ENCODE results near the gene SPO11. TPM values are rescaled to one million over a fixed set of nuclear protein-coding genes. Genes with fewer than 3 reads are reported as not detected.

The SPO11 gene
- total and polyA plus RNA-seq, 3 experiments from 2014 or later, result not detected

DNA sequence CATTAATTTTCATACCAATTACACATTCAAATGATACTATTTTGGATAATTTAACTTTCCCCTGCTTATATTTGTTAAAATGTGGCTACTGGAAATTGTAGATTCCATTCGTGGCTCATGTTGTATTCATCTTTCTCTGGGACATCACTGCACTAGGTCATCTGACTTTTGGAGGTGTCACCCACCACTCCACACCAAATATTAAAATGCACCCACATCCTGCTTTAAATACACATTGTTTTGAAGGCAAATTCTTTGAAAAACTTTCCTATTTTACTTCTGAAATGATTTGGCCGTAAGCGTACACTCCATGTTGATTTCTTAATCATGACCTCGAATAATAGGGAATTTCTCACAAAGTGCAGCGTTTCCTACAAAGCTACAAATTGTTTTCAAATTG lies 52.9 kb downstream of the SPO11 start:
- no peaks in the 10 kb centered on the region for H3K9me3 ChIP-seq (ENCODE audit: low read length)
- CTCF ChIA-PET, result interaction anchor here (0.8 to 3.1 kb wide), 19 partner anchors 8 to 238 kb away, joined by 3 to 16 read pairs (median 5); partner anchors contain the start of genes RBM38 and ZBP1
- H3K36me3 Mint-ChIP-seq, result peaks cover 0 to 45% (median 3%) of the 10 kb centered on the region in 3 donors
- no peak overlapping the region for H3K4me3 Mint-ChIP-seq
- no peak overlapping the region for H3K4me3 ChIP-seq (ENCODE audit: low read length)
- no peaks in the 10 kb centered on the region for H3K27me3 Mint-ChIP-seq
- no peaks in the 10 kb centered on the region for H3K27me3 ChIP-seq (ENCODE audit: insufficient read depth, low read length, poor library complexity, severe bottlenecking)
- POLR2A ChIA-PET, result interaction anchor here (1.5 kb wide), 1 partner anchor 53 kb away, joined by 3 read pairs; no protein-coding TSS in a partner anchor
- H3K9me3 Mint-ChIP-seq, result peaks cover 0 to 2% (median 0%) of the 10 kb centered on the region in 5 donors
- peaks cover 24 to 44% (median 38%) of the 10 kb centered on the region in 3 donors for H3K4me1 Mint-ChIP-seq
- peaks cover 11% of the 10 kb centered on the region for H3K4me1 ChIP-seq (ENCODE audit: insufficient read depth, low read length)
- H3K27ac Mint-ChIP-seq, result peak overlapping the region in 6 of 8 donors; percentile 34 to 69 (median 63)
- no peak overlapping the region for H3K27ac ChIP-seq (ENCODE audit: low read depth, low read length)
- H3K36me3 ChIP-seq (ENCODE audit: insufficient read depth, low read length), result peaks cover 19% of the 10 kb centered on the region
- DNase-seq, result no peak

DNA sequence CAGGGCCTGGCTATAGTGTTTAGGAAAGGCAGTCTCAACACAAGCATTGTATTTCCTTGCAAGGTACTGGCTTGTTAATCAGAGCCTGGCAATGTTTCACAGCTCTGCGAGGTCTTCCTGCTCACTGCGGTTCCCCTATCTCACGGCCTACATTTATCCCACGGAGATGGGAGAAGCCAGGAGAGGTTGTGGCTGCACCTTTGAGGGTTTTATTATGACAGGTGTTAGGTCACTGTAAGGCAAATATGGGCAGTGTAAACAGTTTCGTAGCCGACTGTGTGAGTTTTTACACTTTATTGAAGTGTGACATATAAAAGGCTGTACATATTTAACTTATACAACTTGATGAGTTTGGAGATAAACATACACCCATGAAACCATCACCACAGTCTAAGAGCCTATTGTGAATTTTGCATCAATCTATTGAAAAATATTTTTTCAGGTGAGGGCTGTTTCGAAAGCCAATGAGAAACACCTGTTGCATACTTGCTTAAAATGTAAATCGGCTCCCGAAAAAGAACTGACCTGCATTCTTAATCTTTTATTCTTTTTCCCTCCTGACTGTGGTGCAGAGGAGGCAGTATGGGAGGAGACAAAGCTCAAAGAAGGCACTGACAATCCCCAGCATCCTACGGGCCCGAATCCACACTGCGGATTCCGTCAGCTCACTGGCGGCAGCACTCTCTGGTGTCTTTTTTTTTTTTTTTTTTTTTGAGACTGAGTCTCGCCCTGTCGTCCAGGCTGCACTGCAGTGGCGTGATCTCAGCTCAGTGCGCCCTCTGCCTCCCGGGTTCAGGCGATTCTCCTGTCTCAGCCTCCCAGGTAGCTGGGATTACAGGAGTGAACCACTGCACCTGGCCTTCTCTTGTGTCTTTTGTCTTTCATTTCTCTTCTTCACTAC lies 54.1 kb downstream of the SPO11 start:
- POLR2A ChIA-PET, result no interaction called here
- peaks cover 11% of the 10 kb centered on the region for H3K36me3 ChIP-seq (ENCODE audit: insufficient read depth, low read length)

DNA sequence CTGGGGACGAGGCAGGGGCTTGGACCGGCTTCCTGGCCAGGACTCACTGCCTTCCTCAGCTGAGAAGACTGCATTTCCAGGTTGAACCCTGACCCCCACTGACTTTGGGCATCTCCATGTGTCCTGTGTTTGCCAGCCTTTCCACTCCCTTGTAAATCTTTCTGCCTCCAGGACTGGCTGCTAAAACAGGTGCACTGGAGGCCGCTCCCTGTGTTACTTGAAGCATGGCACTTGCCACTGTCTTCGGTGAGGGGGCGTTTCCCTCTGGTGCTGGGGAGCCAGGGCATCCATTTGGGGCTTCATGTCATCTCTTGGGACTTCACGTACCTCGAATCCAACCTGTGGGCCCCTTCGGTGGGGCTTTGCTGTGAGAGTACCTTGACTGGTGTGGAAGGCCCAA lies 54.9 kb downstream of the SPO11 start:
- no peak for DNase-seq
- peaks cover 29 to 42% (median 42%) of the 10 kb centered on the region in 3 donors for H3K4me1 Mint-ChIP-seq
- Histone ChIP-seq H3K4me3 (ENCODE audit: low read length) (no peak overlapping the region), H3K36me3 (ENCODE audit: insufficient read depth, low read length) (peaks cover 3% of the 10 kb centered on the region), H3K27me3 (ENCODE audit: insufficient read depth, low read length, poor library complexity, severe bottlenecking) (no peaks in the 10 kb centered on the region), H3K9me3 (ENCODE audit: low read length) (no peaks in the 10 kb centered on the region), H3K27ac (ENCODE audit: low read depth, low read length) (no peak overlapping the region), H3K4me1 (ENCODE audit: insufficient read depth, low read length) (peaks cover 13% of the 10 kb centered on the region)
- no peak overlapping the region for H3K4me3 Mint-ChIP-seq
- POLR2A ChIA-PET, result no interaction called here
- H3K27me3 Mint-ChIP-seq, result no peaks in the 10 kb centered on the region
- peaks cover 0 to 26% (median 2%) of the 10 kb centered on the region in 3 donors for H3K36me3 Mint-ChIP-seq
- peak overlapping the region in 5 of 8 donors; percentile 55 to 84 (median 66) for H3K27ac Mint-ChIP-seq
- H3K9me3 Mint-ChIP-seq, result peaks cover 0 to 2% (median 0%) of the 10 kb centered on the region in 5 donors
- CTCF ChIA-PET, result interaction anchor here (0.7 to 2.4 kb wide), 4 partner anchors 51 to 111 kb away, joined by 3 to 10 read pairs (median 4); no protein-coding TSS in a partner anchor

More for the DNA sequence above, 54.1 kb downstream of the SPO11 start:
- CTCF ChIA-PET, result interaction anchor here (0.7 to 3.1 kb wide), 9 partner anchors 14 to 119 kb away, joined by 3 to 16 read pairs (median 6); no protein-coding TSS in a partner anchor
- DNase-seq, result peak in 1 of 5 donors; percentile 30
- no peaks in the 10 kb centered on the region for H3K9me3 ChIP-seq (ENCODE audit: low read length)
- H3K27me3 ChIP-seq (ENCODE audit: insufficient read depth, low read length, poor library complexity, severe bottlenecking), result no peaks in the 10 kb centered on the region
- H3K4me1 ChIP-seq (ENCODE audit: insufficient read depth, low read length), result peaks cover 11% of the 10 kb centered on the region
- H3K27ac Mint-ChIP-seq, result peak overlapping the region in 7 of 8 donors; percentile 5 to 88 (median 66)
- H3K4me1 Mint-ChIP-seq, result peaks cover 26 to 45% (median 40%) of the 10 kb centered on the region in 3 donors
- H3K36me3 Mint-ChIP-seq, result peaks cover 0 to 33% (median 2%) of the 10 kb centered on the region in 3 donors
- no peak overlapping the region for H3K27ac ChIP-seq (ENCODE audit: low read depth, low read length)
- H3K9me3 Mint-ChIP-seq, result peaks cover 0 to 2% (median 0%) of the 10 kb centered on the region in 5 donors
- H3K27me3 Mint-ChIP-seq, result no peaks in the 10 kb centered on the region
- H3K4me3 ChIP-seq (ENCODE audit: low read length), result no peak overlapping the region
- H3K4me3 Mint-ChIP-seq, result peak overlapping the region in 2 of 7 donors; percentile 27 to 41

DNA sequence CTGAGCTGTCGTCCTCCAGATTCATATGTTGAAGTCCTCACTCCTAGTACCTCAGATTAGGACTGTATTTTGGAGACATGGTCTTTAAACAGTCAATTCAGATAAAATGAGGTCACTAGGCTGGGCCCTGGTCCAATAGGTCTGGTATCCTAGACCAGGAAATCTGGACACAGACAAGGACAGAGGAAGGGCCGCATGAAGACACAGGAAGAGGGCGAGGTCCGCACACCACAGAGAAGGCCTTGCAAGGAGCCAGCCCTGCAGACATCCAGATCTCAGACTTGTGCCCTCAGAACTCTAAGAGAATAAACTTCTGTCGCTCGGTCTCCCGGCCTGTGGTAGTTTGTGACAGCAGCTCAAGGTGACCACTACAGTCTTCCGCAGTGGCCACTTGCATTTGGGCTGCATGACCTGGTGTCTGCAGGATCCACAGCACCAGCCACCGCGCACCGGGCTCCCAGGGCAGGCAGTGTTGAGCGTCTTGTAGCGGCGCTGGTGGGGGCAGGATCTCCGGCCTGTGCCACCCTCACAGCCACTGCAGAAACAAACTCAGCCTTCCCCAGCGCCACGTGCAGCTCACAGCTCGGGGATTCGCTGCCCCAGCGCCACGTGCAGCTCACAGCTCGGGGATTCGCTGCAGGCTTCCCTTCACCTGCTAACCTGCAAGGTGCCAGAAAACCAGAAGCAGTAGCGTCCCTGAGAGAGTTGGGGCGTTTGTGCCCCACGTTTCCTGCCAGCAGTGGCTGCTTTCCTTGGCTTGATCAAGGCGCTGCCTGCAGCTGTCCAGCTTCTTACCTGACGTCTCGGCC lies 55.6 kb downstream of the SPO11 start:
- Mint-ChIP-seq H3K27me3 (no peaks in the 10 kb centered on the region), H3K27ac (peak overlapping the region in 3 of 8 donors; percentile 18 to 66 (median 55)), H3K4me1 (peaks cover 34 to 44% (median 40%) of the 10 kb centered on the region in 3 donors), H3K9me3 (peaks cover 0 to 2% (median 0%) of the 10 kb centered on the region in 5 donors), H3K4me3 (peak overlapping the region in 2 of 7 donors; percentile 18 to 24), H3K36me3 (peaks cover 0 to 20% (median 2%) of the 10 kb centered on the region in 3 donors)
- no peak overlapping the region for H3K27ac ChIP-seq (ENCODE audit: low read depth, low read length)
- H3K4me1 ChIP-seq (ENCODE audit: insufficient read depth, low read length), result peaks cover 19% of the 10 kb centered on the region
- ChIA-PET POLR2A (interaction anchor here (0.6 to 0.7 kb wide), 2 partner anchors 376 to 1267 kb away, joined by 3 read pairs; no protein-coding TSS in a partner anchor), CTCF (interaction anchor here (1.9 to 2.4 kb wide), 2 partner anchors 50 to 110 kb away, joined by 6 to 10 read pairs; no protein-coding TSS in a partner anchor)
- no peak overlapping the region for H3K4me3 ChIP-seq (ENCODE audit: low read length)
- H3K27me3 ChIP-seq (ENCODE audit: insufficient read depth, low read length, poor library complexity, severe bottlenecking), result no peaks in the 10 kb centered on the region
- no peaks in the 10 kb centered on the region for H3K36me3 ChIP-seq (ENCODE audit: insufficient read depth, low read length)
- H3K9me3 ChIP-seq (ENCODE audit: low read length), result no peaks in the 10 kb centered on the region
- peak in 1 of 5 donors; percentile 36 for DNase-seq

DNA sequence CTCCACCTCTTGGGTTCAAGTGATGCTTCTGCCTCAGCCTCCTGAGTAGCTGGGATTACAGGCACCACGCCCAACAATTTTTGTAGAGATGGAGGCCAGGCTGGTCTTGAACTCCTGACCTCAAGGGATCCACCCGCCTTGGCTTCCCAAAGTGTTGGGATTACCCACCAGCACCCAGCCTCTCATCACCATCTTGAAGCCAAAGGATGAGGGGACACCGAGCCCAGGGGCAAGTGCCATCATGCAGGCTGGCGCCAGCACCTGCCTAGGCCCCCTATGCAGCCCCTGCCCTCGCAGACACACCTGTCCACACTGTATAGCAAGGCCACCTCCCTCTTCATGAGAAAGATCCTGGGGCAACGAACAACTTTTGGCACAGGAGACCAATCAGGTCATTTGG lies 56.3 kb downstream of the SPO11 start:
- no peaks in the 10 kb centered on the region for H3K27me3 Mint-ChIP-seq
- Histone ChIP-seq H3K36me3 (ENCODE audit: insufficient read depth, low read length) (no peaks in the 10 kb centered on the region), H3K4me1 (ENCODE audit: insufficient read depth, low read length) (peaks cover 27% of the 10 kb centered on the region), H3K27ac (ENCODE audit: low read depth, low read length) (no peak overlapping the region), H3K27me3 (ENCODE audit: insufficient read depth, low read length, poor library complexity, severe bottlenecking) (no peaks in the 10 kb centered on the region), H3K9me3 (ENCODE audit: low read length) (no peaks in the 10 kb centered on the region), H3K4me3 (ENCODE audit: low read length) (no peak overlapping the region)
- no peak for DNase-seq
- H3K27ac Mint-ChIP-seq, result peak overlapping the region in 1 of 8 donors; percentile 33
- POLR2A ChIA-PET, result interaction anchor here (0.6 to 0.7 kb wide), 2 partner anchors 376 to 1266 kb away, joined by 3 read pairs; no protein-coding TSS in a partner anchor
- H3K4me3 Mint-ChIP-seq, result no peak overlapping the region
- H3K4me1 Mint-ChIP-seq, result peaks cover 40 to 52% (median 45%) of the 10 kb centered on the region in 3 donors
- CTCF ChIA-PET, result interaction anchor here (1.6 to 4.8 kb wide), 3 partner anchors 39 to 110 kb away, joined by 4 to 46 read pairs (median 10); no protein-coding TSS in a partner anchor
- peaks cover 0 to 2% (median 0%) of the 10 kb centered on the region in 5 donors for H3K9me3 Mint-ChIP-seq
- peaks cover 0 to 13% (median 2%) of the 10 kb centered on the region in 3 donors for H3K36me3 Mint-ChIP-seq

DNA sequence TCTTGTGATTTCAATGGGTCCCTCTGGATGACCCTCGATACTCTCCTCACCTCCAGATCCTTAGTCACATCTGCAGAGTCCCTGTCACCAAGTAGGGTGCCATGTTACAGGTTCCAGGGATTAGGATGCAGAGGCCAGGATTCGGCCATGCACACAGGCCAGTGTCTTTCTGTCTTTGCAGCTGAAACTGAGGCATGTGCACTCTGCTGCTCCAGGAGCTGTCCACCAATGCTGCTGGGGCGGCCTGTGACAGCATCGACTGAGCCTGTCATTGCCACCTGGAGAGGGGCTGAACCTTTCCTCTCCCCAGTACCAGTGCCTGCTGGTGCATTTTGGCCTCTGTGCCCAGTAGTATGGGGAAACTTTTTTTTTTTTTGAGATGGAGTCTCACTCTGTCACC lies 57.2 kb downstream of the SPO11 start:
- H3K36me3 Mint-ChIP-seq, result peaks cover 0 to 8% (median 2%) of the 10 kb centered on the region in 3 donors
- H3K27ac Mint-ChIP-seq, result peak overlapping the region in 1 of 8 donors; percentile 94
- ChIA-PET POLR2A (no interaction called here), CTCF (interaction anchor here (1.3 to 4.8 kb wide), 5 partner anchors 8 to 109 kb away, joined by 3 to 46 read pairs (median 5); no protein-coding TSS in a partner anchor)
- H3K36me3 ChIP-seq (ENCODE audit: insufficient read depth, low read length), result no peaks in the 10 kb centered on the region
- peaks cover 38 to 49% (median 43%) of the 10 kb centered on the region in 3 donors for H3K4me1 Mint-ChIP-seq
- no peaks in the 10 kb centered on the region for H3K9me3 ChIP-seq (ENCODE audit: low read length)
- no peaks in the 10 kb centered on the region for H3K27me3 ChIP-seq (ENCODE audit: insufficient read depth, low read length, poor library complexity, severe bottlenecking)
- peak in 1 of 5 donors; percentile 39 for DNase-seq
- peaks cover 0 to 2% (median 0%) of the 10 kb centered on the region in 5 donors for H3K9me3 Mint-ChIP-seq
- no peaks in the 10 kb centered on the region for H3K27me3 Mint-ChIP-seq
- no peak overlapping the region for H3K4me3 ChIP-seq (ENCODE audit: low read length)
- H3K27ac ChIP-seq (ENCODE audit: low read depth, low read length), result no peak overlapping the region
- peaks cover 28% of the 10 kb centered on the region for H3K4me1 ChIP-seq (ENCODE audit: insufficient read depth, low read length)
- H3K4me3 Mint-ChIP-seq, result no peak overlapping the region

DNA sequence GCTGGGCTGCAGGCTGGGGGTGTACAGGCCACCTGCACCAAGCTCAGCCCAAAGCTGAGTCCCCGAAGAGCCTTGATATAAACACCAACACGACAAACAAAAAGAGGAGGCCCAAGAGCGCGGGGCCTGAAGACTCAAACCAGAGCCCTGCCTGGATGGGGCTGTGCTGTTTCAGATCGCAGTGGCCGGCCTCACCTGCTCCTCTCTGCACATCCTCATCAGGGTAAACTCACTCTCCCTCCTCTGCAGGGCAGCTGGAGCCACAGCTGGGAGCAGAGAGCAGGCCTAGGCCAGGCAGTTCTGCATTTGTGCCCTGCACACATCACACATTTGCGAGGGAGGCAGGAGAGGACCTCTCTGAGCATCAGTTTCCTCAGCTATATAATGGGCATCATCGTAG lies 57.9 kb downstream of the SPO11 start:
- Mint-ChIP-seq H3K27ac (peak overlapping the region in 3 of 8 donors; percentile 52 to 94 (median 92)), H3K4me3 (peak overlapping the region in 2 of 7 donors; percentile 11 to 78), H3K9me3 (peaks cover 0 to 2% (median 0%) of the 10 kb centered on the region in 5 donors), H3K4me1 (peaks cover 35 to 42% (median 36%) of the 10 kb centered on the region in 3 donors), H3K27me3 (no peaks in the 10 kb centered on the region), H3K36me3 (peaks cover 0 to 12% (median 2%) of the 10 kb centered on the region in 3 donors)
- ChIA-PET CTCF (interaction anchor here (1.3 to 4.8 kb wide), 5 partner anchors 8 to 108 kb away, joined by 3 to 46 read pairs (median 5); no protein-coding TSS in a partner anchor), POLR2A (interaction anchor here (0.6 kb wide), 1 partner anchor 10 kb away, joined by 3 read pairs; no protein-coding TSS in a partner anchor)
- Histone ChIP-seq H3K36me3 (ENCODE audit: insufficient read depth, low read length) (no peaks in the 10 kb centered on the region), H3K27me3 (ENCODE audit: insufficient read depth, low read length, poor library complexity, severe bottlenecking) (no peaks in the 10 kb centered on the region), H3K9me3 (ENCODE audit: low read length) (no peaks in the 10 kb centered on the region), H3K4me1 (ENCODE audit: insufficient read depth, low read length) (peaks cover 21% of the 10 kb centered on the region), H3K4me3 (ENCODE audit: low read length) (no peak overlapping the region), H3K27ac (ENCODE audit: low read depth, low read length) (no peak overlapping the region)
- peak in 1 of 5 donors; percentile 33 for DNase-seq
